Hepatic stellate cell (primary cell): ENCODE data around the gene SSTR5.

Experiments used
- DNase-seq: peaks from one replicate; pipeline ENCODE4 v3.0.0; 2011; ENCODE audit warnings: low spot score

The SSTR5 gene

DNA sequence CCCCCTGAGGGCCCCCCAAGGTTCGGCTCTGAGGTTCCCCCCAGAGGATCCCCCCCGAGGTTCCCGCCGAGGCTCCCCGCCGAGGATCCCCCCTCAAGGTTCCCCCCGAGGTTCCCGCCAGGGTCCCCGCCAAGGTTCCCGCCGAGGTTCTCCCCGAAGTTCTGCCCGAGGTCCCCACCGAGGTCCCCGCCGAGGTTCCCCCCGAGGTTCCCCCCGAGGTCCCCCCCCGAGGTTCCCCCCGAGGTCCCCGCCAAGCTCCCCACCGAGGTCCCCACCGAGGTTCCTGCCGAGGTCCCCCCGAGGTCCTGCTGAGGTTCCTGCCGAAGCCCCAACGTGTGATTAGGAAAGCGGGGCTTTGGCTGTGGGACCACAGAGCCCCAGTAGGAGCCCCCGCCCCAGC, 32.2 kb upstream of the SSTR5 start:
- no peak for DNase-seq

GRCh38 chr16:1042049-1042744, 30.4 kb upstream of the SSTR5 start:
- DNase-seq: no peak

GRCh38 chr16:1042866-1043265, 29.7 kb upstream of the SSTR5 start:
- no peak for DNase-seq

DNA sequence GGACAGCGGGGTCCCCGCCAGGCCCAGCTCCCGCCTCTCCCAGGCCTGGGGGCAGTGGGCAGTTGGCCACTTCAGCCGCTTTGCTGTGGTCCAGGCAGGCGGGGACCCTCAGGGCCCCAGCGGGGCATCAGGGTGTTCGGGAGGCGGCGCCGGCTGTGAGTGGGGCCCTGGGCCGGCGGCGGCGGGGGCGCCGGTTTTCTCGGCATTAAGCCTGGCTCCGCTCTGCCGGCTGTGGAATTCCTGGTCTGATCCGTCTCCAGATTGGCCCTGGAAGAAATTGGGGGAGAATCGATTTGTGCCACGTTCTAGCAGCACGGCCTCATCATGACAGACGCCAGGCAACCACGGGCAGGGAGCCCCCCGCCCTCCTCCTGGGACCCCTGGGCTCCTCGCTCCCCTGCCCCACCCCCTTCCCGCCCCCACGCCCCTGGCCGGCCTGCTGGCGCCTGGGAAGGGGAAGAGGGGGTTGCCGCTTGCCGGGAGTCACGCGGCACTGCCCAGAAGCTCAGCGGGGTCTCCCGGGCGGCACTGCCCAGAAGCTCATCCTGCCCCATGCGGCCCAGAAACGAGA, 28.6 kb upstream of the SSTR5 start:
- DNase-seq: no peak

GRCh38 chr16:1044460-1045309, 27.9 kb upstream of the SSTR5 start:
- no peak for DNase-seq

GRCh38 chr16:1045310-1045992, 27.1 kb upstream of the SSTR5 start:
- DNase-seq: no peak

DNA sequence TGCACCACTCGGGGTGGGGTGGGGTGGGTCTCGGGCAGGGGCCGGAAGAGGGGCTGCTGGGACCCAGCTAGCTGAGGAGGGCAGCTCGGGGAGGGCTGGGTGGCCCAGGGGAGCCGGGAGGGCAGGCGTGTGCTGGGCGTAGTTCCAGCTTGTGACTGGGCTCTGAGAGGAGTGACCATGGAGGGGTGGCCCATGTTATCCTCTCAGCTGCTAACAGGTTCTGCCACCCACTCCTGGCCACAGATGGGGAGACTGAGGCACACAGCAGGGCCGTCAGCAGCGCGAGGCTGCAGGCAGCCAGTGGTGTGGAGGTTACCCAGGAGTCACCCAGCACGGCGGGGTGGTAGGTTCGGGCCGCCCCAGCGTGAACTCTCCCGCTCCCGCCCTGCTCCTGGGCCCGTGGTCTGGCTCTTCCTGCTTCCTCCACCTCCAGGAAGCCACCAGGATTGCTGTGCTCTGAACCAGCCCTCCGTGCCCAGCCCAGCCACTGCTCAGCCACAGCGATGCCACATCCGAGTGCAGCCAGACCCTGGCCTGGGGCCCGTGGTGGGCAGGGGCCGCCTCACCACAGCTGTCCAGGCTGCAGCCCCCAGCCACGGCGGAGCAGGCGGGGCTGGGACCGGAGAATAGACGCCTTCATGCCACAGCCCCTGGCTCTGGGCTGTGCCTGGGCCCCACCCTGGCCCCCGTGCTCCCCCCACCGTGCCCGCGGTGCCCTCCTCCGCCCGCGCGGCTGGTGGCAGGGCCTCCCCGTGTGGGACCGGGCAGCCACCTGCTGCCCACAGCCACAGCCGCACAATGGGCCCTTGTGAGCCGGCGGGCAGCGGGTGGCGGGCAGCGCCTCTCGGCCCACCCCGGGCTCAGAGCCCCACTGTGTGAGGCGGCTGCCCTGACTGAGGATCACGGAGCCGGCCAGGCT, 26.3 kb upstream of the SSTR5 start:
- no peak for DNase-seq

GRCh38 chr16:1047123-1047522, 25.4 kb upstream of the SSTR5 start:
- no peak for DNase-seq

GRCh38 chr16:1047801-1048200, 24.7 kb upstream of the SSTR5 start:
- DNase-seq: no peak

GRCh38 chr16:1048442-1049112, 24.0 kb upstream of the SSTR5 start:
- peak; percentile 76 for DNase-seq

- DNase-seq: no peak
Observed at GRCh38 chr16:1049113-1049975, 23.2 kb upstream of the SSTR5 start.

DNA sequence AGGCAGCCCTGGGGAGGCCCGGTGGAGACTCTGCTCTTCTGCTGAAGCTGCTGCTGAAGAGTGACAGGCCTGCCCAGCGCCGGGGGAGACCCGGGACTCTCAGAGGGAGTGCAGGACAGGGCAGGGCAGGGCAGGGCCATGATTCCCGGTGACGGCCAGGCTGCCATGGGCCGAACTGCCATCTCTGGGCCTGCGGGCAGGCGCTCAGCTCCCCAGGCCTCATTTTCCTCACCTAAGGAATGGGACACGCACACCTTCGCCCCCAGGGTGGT, 22.6 kb upstream of the SSTR5 start:
- DNase-seq: no peak

- no peak for DNase-seq
Observed at GRCh38 chr16:1050516-1050915, 22.0 kb upstream of the SSTR5 start.

GRCh38 chr16:1050921-1051320, 21.6 kb upstream of the SSTR5 start:
- no peak for DNase-seq

GRCh38 chr16:1051446-1051845, 21.1 kb upstream of the SSTR5 start:
- DNase-seq: no peak

- DNase-seq: no peak
Observed at GRCh38 chr16:1052721-1053120, 19.8 kb upstream of the SSTR5 start.

DNA sequence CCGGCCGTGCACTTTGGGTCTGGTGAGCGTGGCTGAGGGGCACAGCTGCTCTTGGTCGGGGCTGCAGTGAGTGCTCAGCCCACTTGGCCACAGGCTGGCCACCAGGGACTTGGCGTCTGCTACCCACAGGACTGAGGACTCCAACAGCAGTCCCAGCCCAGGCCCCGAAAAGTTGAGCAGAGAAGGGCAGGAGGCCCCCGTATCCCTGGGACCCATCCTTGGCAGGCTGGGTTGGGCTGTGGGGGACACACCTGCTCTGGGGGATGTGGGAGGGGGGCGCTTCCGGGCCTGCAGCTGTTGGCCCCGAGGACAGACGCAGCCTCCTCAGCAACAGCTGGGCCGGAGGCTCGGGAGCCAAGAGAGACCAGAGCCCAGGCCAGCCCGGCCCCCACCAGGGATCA, 19.4 kb upstream of the SSTR5 start:
- DNase-seq: no peak

DNA sequence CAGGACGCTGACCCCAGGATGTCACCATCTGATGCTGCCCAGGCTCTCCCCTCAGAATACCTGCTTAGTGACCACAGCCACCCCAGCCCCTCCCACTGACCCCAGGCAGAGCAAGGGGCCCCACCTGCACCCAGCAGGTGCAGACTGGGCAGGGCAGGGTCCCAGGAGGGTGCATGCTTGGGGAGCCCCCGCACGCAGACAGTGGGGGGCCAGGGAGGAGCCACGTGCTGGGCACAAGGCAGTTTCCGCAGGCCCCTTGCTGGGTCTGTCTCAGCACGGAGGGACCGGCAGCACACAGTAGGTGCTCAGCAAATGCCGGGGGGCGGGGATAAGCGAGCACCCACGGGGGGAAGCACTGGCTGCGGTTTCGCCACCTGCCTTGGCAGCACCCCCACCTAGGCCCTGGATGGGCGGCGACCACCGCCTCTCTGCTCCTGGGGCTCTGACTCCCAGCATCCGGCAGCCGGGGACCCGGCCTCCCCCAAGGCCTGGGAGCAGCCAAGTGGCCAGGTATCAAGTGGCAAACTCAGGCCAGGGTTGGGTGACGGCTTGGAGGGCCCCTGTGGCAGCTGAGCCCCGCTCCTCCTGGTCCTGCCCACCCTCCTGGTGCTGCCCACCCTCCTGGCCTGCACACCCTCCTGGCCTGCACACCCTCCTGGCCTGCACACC, 18.7 kb upstream of the SSTR5 start:
- no peak for DNase-seq

DNA sequence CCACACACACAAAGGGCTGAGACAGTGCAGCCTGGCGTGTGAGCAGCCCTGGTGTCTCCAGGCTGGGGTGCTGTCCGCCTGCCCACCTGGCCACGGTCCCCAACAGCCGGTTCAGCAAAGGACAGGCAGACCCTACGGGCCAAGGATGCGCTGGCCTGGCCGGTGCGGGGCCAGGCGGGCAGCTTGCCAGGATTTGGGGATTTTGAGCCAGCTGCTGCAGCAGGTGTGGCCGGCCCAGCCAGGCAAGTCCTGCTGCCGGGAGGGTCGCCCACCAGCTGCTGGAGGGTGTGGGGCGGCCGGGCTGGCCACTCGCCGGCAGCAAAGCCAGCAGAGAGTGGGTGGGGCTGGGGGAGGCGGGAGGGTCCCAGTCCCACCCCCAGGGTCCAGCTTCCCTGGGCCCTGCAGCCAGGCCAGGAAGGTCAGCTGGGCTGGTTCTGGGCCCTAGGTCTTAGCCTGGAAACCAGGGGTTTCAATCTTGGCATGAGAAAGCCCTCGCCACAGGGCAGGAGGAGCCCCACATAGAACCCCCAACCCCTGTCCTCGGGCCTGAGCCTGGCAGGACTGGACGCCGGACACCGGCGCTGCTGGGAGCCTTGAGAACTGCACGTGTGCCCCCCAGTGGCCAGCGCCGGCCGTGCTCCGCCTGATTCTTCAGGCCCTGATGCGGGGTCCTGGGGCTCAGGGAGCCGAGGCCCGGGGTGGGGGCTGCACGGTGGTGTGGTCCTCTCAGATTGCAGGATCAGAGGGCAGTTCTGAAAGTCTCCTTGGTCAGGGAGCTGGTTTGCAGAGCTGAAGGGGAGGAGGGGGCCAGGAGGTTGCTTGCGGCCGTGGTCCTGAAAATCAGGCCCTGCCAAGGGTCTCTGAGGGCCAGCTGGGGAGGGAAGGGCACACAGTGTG, 17.6 kb upstream of the SSTR5 start:
- DNase-seq: peak; percentile 87
